Mucosa of descending colon (tissue), 3 donors: ENCODE data around the gene EHBP1. TPM values are rescaled to one million over a fixed set of nuclear protein-coding genes. Genes with fewer than 3 reads are reported as not detected.

ENCODE experiments used
- ATAC-seq: fragments of 200-7000 bp; cut with Tn5 transposase; one replicate; pipeline ENCODE4 v1.9.1; 2020; ENCODE audit warnings: mild to moderate bottlenecking, moderate library complexity
- DNase-seq, 3 donors: peaks; one replicate each; pipeline ENCODE4 v3.0.0-alpha.2; 2020
- H3K36me3 ChIP-seq: fragments of 200-600 bp; one replicate; pipeline ENCODE4 v1.8.0; 2021; ENCODE audit warnings: low read depth, mild to moderate bottlenecking
- H3K4me1 ChIP-seq: fragments of 200-600 bp; one replicate; pipeline ENCODE4 v1.8.0; 2021; ENCODE audit warnings: low read depth, mild to moderate bottlenecking
- H3K4me3 ChIP-seq: fragments of 200-600 bp; one replicate; pipeline ENCODE4 v1.8.0; 2021; ENCODE audit warnings: mild to moderate bottlenecking
- H3K9me3 ChIP-seq: fragments of 200-600 bp; one replicate; pipeline ENCODE4 v1.8.0; 2021; ENCODE audit warnings: mild to moderate bottlenecking
- CTCF ChIP-seq: fragments of 200-600 bp; IDR thresholded peaks from one replicate; pipeline ENCODE4 v1.8.0; 2022; ENCODE audit warnings: antibody characterized with exemption, mild to moderate bottlenecking
- intact Hi-C, 2 donors: fragments of 100-400 bp; cut with DNase I in 1 of 2; cut with micrococcal nuclease in 1 of 2; formaldehyde crosslinking; loops; one replicate each; pipeline versions ENCODE4 v1.11.0 to v1.11.1; 2022; cut with DNase I, micrococcal nuclease
- total RNA-seq, 3 donors: library from RNA; stranded (reverse); fragmentation: NEBNext Ultra II Directional in 2 of 3; extraction: Animal tissue kit (Norgen Biotek cat#: 25700) in 2 of 3; gene quantifications; one replicate each; pipeline versions ENCODE4 v1.2.1 to v1.2.4, GENCODE V29; 2021 to 2023
- donor health status: DM: no; HTN: no; CAD: no; lungs with moderate emphysema.
- donor health status: DM: no; HTN: no; CAD: no.
- donor health status: DM: no; HTN: yes; CAD: no.

The EHBP1 gene
- total RNA-seq, 3 donors from 2014 or later, result 26.9 to 136 (median 28.2) TPM

GRCh38 chr2:62722679-62723078 lies 17.2 kb downstream of the EHBP1 start:
- intact Hi-C loops, result no loop called here
- TF ChIP-seq CTCF, result no peak
- ATAC-seq (no peak), DNase-seq (no peak)
- Histone ChIP-seq H3K36me3 (no peaks in the 10 kb centered on the region), H3K9me3 (peaks cover 7% of the 10 kb centered on the region), H3K4me3 (no peak overlapping the region), H3K4me1 (peaks cover 3% of the 10 kb centered on the region)

- H3K4me1 ChIP-seq, result peaks cover 6% of the 10 kb centered on the region
- ATAC-seq, result no peak
- no peak for DNase-seq
- no peaks in the 10 kb centered on the region for H3K36me3 ChIP-seq
- intact Hi-C loops, result no loop called here
- H3K4me3 ChIP-seq, result no peak overlapping the region
- no peak for TF ChIP-seq CTCF
- H3K9me3 ChIP-seq, result peaks cover 7% of the 10 kb centered on the region
These were observed 17.7 kb downstream of the EHBP1 start for GRCh38 chr2:62723253-62723652.

- peaks cover 7% of the 10 kb centered on the region for H3K9me3 ChIP-seq
- no peak for DNase-seq
- peaks cover 6% of the 10 kb centered on the region for H3K4me1 ChIP-seq
- intact Hi-C loops, result no loop called here
- H3K36me3 ChIP-seq, result no peaks in the 10 kb centered on the region
- no peak for TF ChIP-seq CTCF
- H3K4me3 ChIP-seq, result no peak overlapping the region
- ATAC-seq, result no peak
These were observed 18.6 kb downstream of the EHBP1 start for GRCh38 chr2:62724106-62724505.

- intact Hi-C loops, result no loop called here
- ATAC-seq, result peak; percentile 84
- peak; percentile 44 to 65 (median 53) for DNase-seq
- H3K9me3 ChIP-seq, result peaks cover 7% of the 10 kb centered on the region
- H3K4me3 ChIP-seq, result no peak overlapping the region
- H3K4me1 ChIP-seq, result peaks cover 6% of the 10 kb centered on the region
- TF ChIP-seq CTCF, result no peak
- no peaks in the 10 kb centered on the region for H3K36me3 ChIP-seq
These were observed 19.6 kb downstream of the EHBP1 start for GRCh38 chr2:62724886-62725711.

- intact Hi-C loops, result no loop called here
- H3K36me3 ChIP-seq, result no peaks in the 10 kb centered on the region
- DNase-seq, result peak in 1 of 3 donors; percentile 32
- H3K4me3 ChIP-seq, result no peak overlapping the region
- peaks cover 7% of the 10 kb centered on the region for H3K9me3 ChIP-seq
- TF ChIP-seq CTCF, result no peak
- H3K4me1 ChIP-seq, result peaks cover 6% of the 10 kb centered on the region
- ATAC-seq, result no peak
These were observed 20.2 kb downstream of the EHBP1 start for GRCh38 chr2:62725712-62726055.
